Activated T-cell treated with anti-CD3 and anti-CD28 coated beads, Interleukin-2, amount 50 U/mL, for 72 hours (primary cell): Measurements from ENCODE around the gene TRPT1. TPM values are rescaled to one million over a fixed set of nuclear protein-coding genes. Genes with fewer than 3 reads are reported as not detected.

Experiments
- ATAC-seq, 2 donors: fragments of 150-1000 bp; cut with Tn5 transposase; replicated peaks in 1 of 2; 2 replicates each; pipeline ENCODE4 v1.10.0; 2021; ENCODE audit warnings: moderate library complexity in 2 of 2, mild to moderate bottlenecking in 1 of 2
- DNase-seq, 2 donors: peaks; one replicate each; pipeline ENCODE4 v3.0.0; 2021 to 2022; ENCODE audit warnings: mixed read lengths in 1 of 2
- H3K27ac Mint-ChIP-seq: one replicate; pipeline ENCODE4 v1.8.0; 2022; ENCODE audit warnings: mild to moderate bottlenecking, moderate library complexity, mixed read lengths
- H3K27me3 Mint-ChIP-seq: one replicate; pipeline ENCODE4 v1.8.0; 2022; ENCODE audit warnings: low read depth, mixed read lengths
- H3K36me3 Mint-ChIP-seq, 2 donors: one replicate each; pipeline ENCODE4 v1.8.0; 2022; ENCODE audit warnings: mixed read lengths in 2 of 2, mild to moderate bottlenecking in 1 of 2; ENCODE audit not compliant: insufficient read depth in 2 of 2
- H3K4me1 Mint-ChIP-seq: one replicate; pipeline ENCODE4 v1.8.0; 2022; ENCODE audit warnings: low read depth, mixed read lengths
- H3K4me3 Mint-ChIP-seq, 2 donors: one replicate each; pipeline ENCODE4 v1.8.0; 2022; ENCODE audit warnings: mild to moderate bottlenecking in 2 of 2, mixed read lengths in 2 of 2, moderate library complexity in 2 of 2
- H3K9me3 Mint-ChIP-seq, 2 donors: one replicate each; pipeline ENCODE4 v1.8.0; 2022; ENCODE audit warnings: mixed read lengths in 2 of 2
- total RNA-seq, 2 donors: library from RNA; stranded (reverse); gene quantifications; one replicate each; pipeline ENCODE4 v1.2.3, GENCODE V29; 2022

TRPT1 gene
- 10 to 100 TPM; 19.7 to 25.5 TPM for total RNA-seq

GRCh38 chr11:64225608-64226506, at the start of gene TRPT1, which contains the start of gene NUDT22:
TSS of gene TRPT1 (minus strand) at chr11:64226186. CDS start at chr11:64225860, 326 bp downstream.
TSS of gene NUDT22 (plus strand) at chr11:64226274. CDS start at chr11:64226653, 379 bp downstream.
- no peaks in the 10 kb centered on the region for H3K9me3 Mint-ChIP-seq
- peak within 1 kb of the TSS; percentile 89 to 92 for H3K4me3 Mint-ChIP-seq
- H3K27ac Mint-ChIP-seq = peak within 1 kb of the TSS; percentile 84
- H3K27me3 Mint-ChIP-seq = no peaks in the 10 kb centered on the region
- ATAC-seq (peak; percentile 69 to 76), DNase-seq (peak; percentile 94 to 98)
- H3K4me1 Mint-ChIP-seq = peaks cover 40% of the 10 kb centered on the region
- peaks cover 0 to 1% of the 10 kb centered on the region in 2 donors for H3K36me3 Mint-ChIP-seq

- ATAC-seq = no peak
- Mint-ChIP-seq H3K36me3 (peaks cover 0 to 2% of the 10 kb centered on the region in 2 donors), H3K4me1 (peaks cover 10% of the 10 kb centered on the region), H3K27ac (no peak overlapping the region), H3K9me3 (no peaks in the 10 kb centered on the region), H3K4me3 (no peak overlapping the region), H3K27me3 (no peaks in the 10 kb centered on the region)
- DNase-seq = no peak
Observed at GRCh38 chr11:64275031-64275800, 49.2 kb upstream of the TRPT1 start.

DNA sequence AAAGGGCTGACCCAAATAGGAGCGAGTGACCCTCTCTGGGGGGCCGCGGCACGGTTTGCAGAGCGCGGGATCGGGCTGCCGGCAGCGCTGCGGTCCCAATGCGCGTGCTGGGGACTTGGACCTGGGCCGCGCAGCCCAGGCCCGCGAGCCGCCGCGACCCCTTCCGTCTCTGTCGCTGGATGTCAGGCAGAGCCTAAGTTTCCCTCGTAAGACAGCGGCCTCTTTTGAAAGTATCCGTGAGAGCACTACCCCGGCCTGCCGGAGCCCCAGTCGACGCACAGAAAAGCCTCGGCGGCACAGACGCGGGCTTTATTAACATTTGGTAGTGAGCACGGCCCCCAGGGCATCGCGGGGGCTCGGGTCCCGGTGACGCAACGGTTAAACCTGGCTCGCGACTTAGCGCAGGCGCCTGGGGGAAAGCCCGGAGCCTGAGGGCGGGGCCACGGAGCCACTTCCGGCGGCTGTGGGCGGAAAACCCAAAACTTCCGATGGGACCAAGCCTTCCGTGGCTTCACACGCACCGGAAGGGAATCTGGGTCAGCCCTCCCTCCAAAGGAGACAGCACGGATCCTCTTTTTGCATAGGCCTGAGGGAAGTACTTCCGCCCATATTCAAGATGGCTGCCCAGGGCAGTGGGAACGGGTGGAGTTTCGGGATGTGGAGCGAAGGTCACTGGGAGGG, 43.7 kb upstream of the TRPT1 start:
- Mint-ChIP-seq H3K27me3 (no peaks in the 10 kb centered on the region), H3K36me3 (peaks cover 0 to 7% of the 10 kb centered on the region in 2 donors), H3K4me3 (peak overlapping the region; percentile 90 to 100), H3K27ac (peak overlapping the region; percentile 98), H3K4me1 (peaks cover 29% of the 10 kb centered on the region), H3K9me3 (no peaks in the 10 kb centered on the region)
- peak; percentile 76 to 80 for ATAC-seq
- peak; percentile 98 for DNase-seq

- Mint-ChIP-seq H3K4me1 (peaks cover 29% of the 10 kb centered on the region), H3K4me3 (peak overlapping the region; percentile 90 to 100), H3K27ac (peak overlapping the region; percentile 81), H3K9me3 (no peaks in the 10 kb centered on the region), H3K36me3 (peaks cover 0 to 7% of the 10 kb centered on the region in 2 donors), H3K27me3 (no peaks in the 10 kb centered on the region)
- ATAC-seq (peak; percentile 14 to 34), DNase-seq (peak; percentile 62 to 71)
Observed at GRCh38 chr11:64268893-64269539, 43.0 kb upstream of the TRPT1 start.

DNA sequence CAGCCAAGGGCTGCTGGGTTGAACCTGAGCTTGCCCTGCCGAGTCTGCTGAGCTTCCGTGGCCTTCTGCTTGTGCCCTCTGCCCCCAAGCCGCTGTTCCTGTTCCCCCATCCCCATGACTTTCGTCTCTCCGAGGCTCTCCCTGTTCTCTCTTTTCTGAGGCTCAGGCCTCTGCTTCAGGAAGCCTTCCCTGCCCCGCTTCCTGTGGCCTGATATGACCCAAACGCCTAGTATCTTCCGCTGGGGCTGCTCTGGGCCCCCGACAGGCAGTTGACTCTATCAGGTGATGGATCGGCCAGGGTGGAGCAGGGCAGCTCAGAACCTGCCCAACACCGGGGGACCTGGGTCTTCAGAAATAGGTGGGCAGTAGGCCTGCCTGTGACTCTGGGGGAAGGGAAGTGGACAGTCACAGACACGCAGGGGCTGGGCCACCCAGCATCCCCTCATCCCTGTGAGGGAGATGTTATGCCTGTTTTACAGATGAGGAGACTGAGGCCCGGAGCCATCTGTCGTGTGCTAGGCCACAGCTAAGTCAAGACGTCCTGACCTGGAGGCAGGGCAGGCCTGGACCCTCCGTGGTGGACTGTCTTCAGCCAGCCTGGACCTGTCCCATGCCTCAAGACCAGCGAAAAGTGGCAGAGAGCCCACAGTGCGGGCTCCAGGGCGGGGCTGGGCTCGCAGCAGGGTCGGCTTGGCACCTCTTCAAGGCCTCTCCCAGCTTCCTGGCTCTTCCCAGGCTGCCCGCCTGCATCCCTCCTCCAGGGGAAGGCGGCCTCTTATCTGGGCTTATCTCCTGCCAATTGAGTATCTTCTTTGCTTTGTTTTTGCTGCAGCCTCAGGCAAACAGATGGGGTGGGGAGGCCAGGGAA, 42.3 kb upstream of the TRPT1 start:
- no peaks in the 10 kb centered on the region for H3K9me3 Mint-ChIP-seq
- DNase-seq = no peak
- H3K36me3 Mint-ChIP-seq = peaks cover 0 to 7% of the 10 kb centered on the region in 2 donors
- peaks cover 29% of the 10 kb centered on the region for H3K4me1 Mint-ChIP-seq
- ATAC-seq = no peak
- H3K27ac Mint-ChIP-seq = peak overlapping the region; percentile 81
- H3K4me3 Mint-ChIP-seq = peak overlapping the region; percentile 90 to 100
- H3K27me3 Mint-ChIP-seq = no peaks in the 10 kb centered on the region

DNA sequence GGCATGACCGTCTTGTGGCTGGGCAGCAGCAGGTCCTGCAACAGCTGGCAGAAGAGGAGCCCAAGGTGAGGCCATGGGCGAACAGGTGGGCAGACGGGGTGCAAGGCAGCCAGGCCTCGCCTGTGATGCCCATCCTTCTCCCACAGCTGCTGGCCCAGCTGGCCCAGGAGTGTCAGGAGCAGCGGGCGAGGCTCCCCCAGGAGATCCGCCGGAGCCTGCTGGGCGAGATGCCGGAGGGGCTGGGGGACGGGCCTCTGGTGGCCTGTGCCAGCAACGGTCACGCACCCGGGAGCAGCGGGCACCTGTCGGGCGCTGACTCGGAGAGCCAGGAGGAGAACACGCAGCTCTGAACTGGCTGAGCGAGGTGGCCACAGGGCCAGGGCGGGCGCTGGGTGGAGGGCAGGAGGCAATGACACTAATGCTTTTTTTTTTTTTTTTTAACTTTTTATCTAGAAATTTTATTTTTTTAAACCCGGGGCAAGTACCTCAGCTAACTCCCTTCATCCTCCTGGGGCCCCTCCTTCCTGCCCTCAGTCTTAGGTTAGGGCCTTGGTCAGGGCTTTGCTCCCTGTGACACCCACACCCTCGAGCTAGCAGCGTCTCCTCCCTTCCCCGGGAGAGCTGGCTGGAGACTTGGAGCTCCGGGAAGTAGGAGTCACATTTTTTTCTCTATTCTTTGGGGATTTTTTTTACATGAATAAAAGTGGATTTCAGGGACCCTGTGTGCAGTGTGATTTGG, 41.4 kb upstream of the TRPT1 start:
- Mint-ChIP-seq H3K9me3 (no peaks in the 10 kb centered on the region), H3K4me3 (peak overlapping the region; percentile 42 to 90), H3K4me1 (peaks cover 27% of the 10 kb centered on the region), H3K27me3 (no peaks in the 10 kb centered on the region), H3K27ac (no peak overlapping the region), H3K36me3 (peaks cover 0 to 7% of the 10 kb centered on the region in 2 donors)
- no peak for ATAC-seq
- no peak for DNase-seq

GRCh38 chr11:64266339-64266738, 40.4 kb upstream of the TRPT1 start:
- H3K27me3 Mint-ChIP-seq = no peaks in the 10 kb centered on the region
- H3K9me3 Mint-ChIP-seq = no peaks in the 10 kb centered on the region
- DNase-seq = no peak
- no peak for ATAC-seq
- H3K4me1 Mint-ChIP-seq = peaks cover 20% of the 10 kb centered on the region
- peaks cover 0 to 7% of the 10 kb centered on the region in 2 donors for H3K36me3 Mint-ChIP-seq
- no peak overlapping the region for H3K27ac Mint-ChIP-seq
- H3K4me3 Mint-ChIP-seq = no peak overlapping the region

GRCh38 chr11:64265176-64266160, 39.5 kb upstream of the TRPT1 start:
- H3K4me3 Mint-ChIP-seq = no peak overlapping the region
- ATAC-seq = no peak
- no peaks in the 10 kb centered on the region for H3K27me3 Mint-ChIP-seq
- H3K27ac Mint-ChIP-seq = no peak overlapping the region
- H3K4me1 Mint-ChIP-seq = peaks cover 20% of the 10 kb centered on the region
- DNase-seq = no peak
- no peaks in the 10 kb centered on the region for H3K9me3 Mint-ChIP-seq
- peaks cover 0 to 7% of the 10 kb centered on the region in 2 donors for H3K36me3 Mint-ChIP-seq

DNA sequence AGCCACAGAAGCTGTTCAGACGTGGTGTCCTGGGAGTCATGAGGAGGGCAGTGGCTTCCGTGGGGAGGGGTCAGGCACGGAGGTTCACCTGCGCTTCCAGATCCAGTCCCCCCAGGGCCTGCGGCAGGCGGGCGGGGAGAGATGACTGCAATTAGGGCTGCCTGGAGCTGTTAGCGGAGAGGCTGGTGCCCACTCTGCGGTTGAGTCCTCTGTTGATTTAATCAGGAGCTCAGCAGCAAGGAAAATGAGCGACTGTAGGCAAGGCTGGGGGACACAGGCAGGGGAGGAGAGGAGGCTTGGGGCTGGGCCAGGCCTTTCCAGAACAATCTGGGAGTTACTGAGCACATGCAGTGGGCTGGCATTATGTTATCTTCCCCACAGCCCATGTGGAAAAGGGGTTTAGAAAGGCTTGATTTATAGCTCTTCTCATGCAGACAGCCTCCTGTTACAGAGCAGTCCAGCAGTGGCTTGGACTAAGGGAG, 38.4 kb upstream of the TRPT1 start:
- Mint-ChIP-seq H3K4me3 (no peak overlapping the region), H3K27me3 (no peaks in the 10 kb centered on the region), H3K9me3 (no peaks in the 10 kb centered on the region), H3K4me1 (peaks cover 25% of the 10 kb centered on the region), H3K36me3 (peaks cover 2 to 6% of the 10 kb centered on the region in 2 donors), H3K27ac (no peak overlapping the region)
- ATAC-seq (no peak), DNase-seq (no peak)

DNA sequence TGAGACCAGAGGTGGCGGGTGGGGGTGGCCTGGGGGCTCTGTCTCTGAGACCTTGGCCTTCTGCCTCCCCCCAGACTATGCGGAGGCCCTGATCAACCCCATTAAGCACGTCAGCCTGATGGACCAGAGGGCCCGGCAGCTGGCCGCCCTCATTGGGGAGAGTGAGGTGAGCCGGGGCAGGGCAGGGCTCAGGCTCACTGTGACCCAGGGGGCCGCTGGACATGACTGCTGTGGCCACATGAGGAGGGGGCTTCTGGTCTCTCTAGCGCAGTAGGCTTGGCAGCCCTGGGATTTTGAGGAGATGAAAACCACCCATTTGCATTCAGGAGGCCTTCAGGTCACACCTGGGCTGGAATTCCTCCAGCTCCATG, 37.9 kb upstream of the TRPT1 start:
- H3K4me1 Mint-ChIP-seq = peaks cover 26% of the 10 kb centered on the region
- ATAC-seq (no peak), DNase-seq (no peak)
- no peak overlapping the region for H3K4me3 Mint-ChIP-seq
- H3K9me3 Mint-ChIP-seq = no peaks in the 10 kb centered on the region
- H3K27ac Mint-ChIP-seq = no peak overlapping the region
- H3K36me3 Mint-ChIP-seq = peaks cover 2 to 3% of the 10 kb centered on the region in 2 donors
- no peaks in the 10 kb centered on the region for H3K27me3 Mint-ChIP-seq
